Endothelial cell of umbilical vein (primary cell): ENCODE results near the gene HK1. TPM values are rescaled to one million over a fixed set of nuclear protein-coding genes. Genes with fewer than 3 reads are reported as not detected.

ENCODE experiments used
- BruUV-seq: library from RNA; stranded (reverse); fragments of 400-500 nt; replicated peaks from 2 replicates; lab custom pipeline; 2021; lab: Mats Ljungman, UMichigan
- CTCF ChIA-PET: fragments of 300-600, 350-600 bp; sonication (Branson Sonifier 250); formaldehyde crosslinking; loops from one replicate; lab custom pipeline; 2021; ENCODE audit warnings: antibody characterized with exemption, inconsistent platforms; lab: Charles Lee
- POLR2A ChIA-PET: fragments of 300-600, 350-600 bp; sonication (Branson Sonifier 250); formaldehyde crosslinking; loops from one replicate; lab custom pipeline; 2021; ENCODE audit warnings: antibody characterized with exemption, inconsistent platforms; lab: Charles Lee
- DNase-seq: peaks from one replicate; pipeline ENCODE4 v3.0.0-alpha.2; 2011; ENCODE audit warnings: low read depth, low spot score
- FAIRE-seq: peaks from 2 replicates; lab custom pipeline; 2011; peaks lifted over from hg19 to GRCh38; lab: Jason Lieb, UNC
- H2AFZ ChIP-seq: 2 replicates; pipeline ENCODE4 v1.6.0; 2012; ENCODE audit warnings: low read depth, low read length, control low read depth, inconsistent platforms
- H3K27ac ChIP-seq: 2 replicates; pipeline ENCODE4 v1.5.1; 2011; ENCODE audit warnings: low read depth, mild to moderate bottlenecking, control low read depth, low read length, moderate library complexity; ENCODE audit not compliant: insufficient read depth
- H3K27me3 ChIP-seq, 2 experiments: 2 replicates each; pipeline versions ENCODE4 v1.6.0 to v1.6.1; 2011; ENCODE audit warnings: low read length in 2 of 2, mixed read lengths in 1 of 2; ENCODE audit not compliant: control insufficient read depth in 2 of 2, insufficient read depth in 2 of 2
- H3K36me3 ChIP-seq, 2 experiments: 2 replicates in 1 of 2; 3 replicates in 1 of 2; pipeline ENCODE4 v1.5.1; 2011; ENCODE audit warnings: low read length in 2 of 2, mild to moderate bottlenecking in 1 of 2, moderate library complexity in 1 of 2; ENCODE audit not compliant: control insufficient read depth in 2 of 2, insufficient read depth in 2 of 2; ENCODE audit errors: extremely low read depth in 1 of 2
- H3K4me1 ChIP-seq: 3 replicates; pipeline ENCODE4 v1.5.1; 2011; ENCODE audit warnings: mild to moderate bottlenecking, low read length; ENCODE audit not compliant: control insufficient read depth, insufficient read depth; ENCODE audit errors: extremely low read depth
- H3K4me2 ChIP-seq: 2 replicates; pipeline ENCODE4 v1.6.1; 2011; ENCODE audit warnings: low read length, control low read depth, mixed read lengths; ENCODE audit not compliant: insufficient read depth
- H3K4me3 ChIP-seq, 3 experiments: fragments of 200-600 bp in 1 of 3; sonication (generic), shearing (Covaris generic) in 1 of 3; replicated peaks in 1 of 3; 2 replicates each; pipeline ENCODE4 v1.5.1; 2011 to 2016; ENCODE audit warnings: control low read depth in 3 of 3, low read length in 3 of 3, mild to moderate bottlenecking in 2 of 3, inconsistent platforms in 1 of 3, low read depth in 1 of 3, moderate library complexity in 1 of 3; ENCODE audit not compliant: insufficient read depth in 1 of 3
- H3K79me2 ChIP-seq: 2 replicates; pipeline ENCODE4 v1.6.0; 2012; ENCODE audit warnings: low read length, inconsistent platforms; ENCODE audit not compliant: control insufficient read depth, insufficient read depth
- H3K9ac ChIP-seq: replicated peaks from 2 replicates; pipeline ENCODE3; 2011; ENCODE audit warnings: low read length, control low read depth; ENCODE audit not compliant: insufficient read depth; ENCODE audit errors: extremely low read depth
- H3K9me1 ChIP-seq: replicated peaks from 3 replicates; pipeline ENCODE4 v1.6.0; 2011; ENCODE audit warnings: mild to moderate bottlenecking, low read length; ENCODE audit not compliant: control insufficient read depth, insufficient read depth; ENCODE audit errors: extremely low read depth
- H3K9me3 ChIP-seq: replicated peaks from 2 replicates; pipeline ENCODE4 v1.5.1; 2012; ENCODE audit warnings: low read length, inconsistent platforms; ENCODE audit not compliant: control insufficient read depth, insufficient read depth
- H4K20me1 ChIP-seq: replicated peaks from 2 replicates; pipeline ENCODE3; 2011; ENCODE audit warnings: mild to moderate bottlenecking, low read length; ENCODE audit not compliant: control insufficient read depth, insufficient read depth; ENCODE audit errors: extremely low read depth
- CTCF ChIP-seq, 2 donors: IDR thresholded peaks; 1 replicate in 1 of 2; 2 replicates in 1 of 2; pipeline ENCODE4 v1.5.1; 2011; ENCODE audit warnings: low read length in 2 of 2, mild to moderate bottlenecking in 2 of 2, moderate library complexity in 2 of 2, control low read depth in 1 of 2, inconsistent platforms in 1 of 2, low read depth in 1 of 2; ENCODE audit not compliant: insufficient read depth in 1 of 2; ENCODE audit errors: extremely low read depth in 1 of 2
- EZH2 ChIP-seq: IDR thresholded peaks from 2 replicates; pipeline ENCODE4 v1.6.1; 2012; ENCODE audit warnings: borderline replicate concordance, low read depth, mild to moderate bottlenecking, moderate library complexity, low read length, inconsistent platforms; ENCODE audit not compliant: severe bottlenecking
- FOS ChIP-seq: IDR thresholded peaks from 2 replicates; pipeline ENCODE4 v1.6.1; 2011; ENCODE audit warnings: mild to moderate bottlenecking, low read length, moderate library complexity, borderline replicate concordance; ENCODE audit not compliant: insufficient read depth
- GATA2 ChIP-seq: IDR thresholded peaks from 2 replicates; pipeline ENCODE4 v1.7.0; 2011; ENCODE audit warnings: low read depth, mild to moderate bottlenecking, moderate library complexity, mixed read lengths, low read length; ENCODE audit not compliant: insufficient read length, insufficient read depth
- JUN ChIP-seq: IDR thresholded peaks from 2 replicates; pipeline ENCODE4 v1.6.1; 2011; ENCODE audit warnings: borderline replicate concordance, low read depth; ENCODE audit not compliant: insufficient read length, insufficient read depth
- MAX ChIP-seq: IDR thresholded peaks from 2 replicates; pipeline ENCODE4 v1.6.1; 2011; ENCODE audit not compliant: insufficient read depth, insufficient read length
- MYC ChIP-seq: IDR thresholded peaks from one replicate; pipeline ENCODE4 v1.6.1; 2011; ENCODE audit warnings: mild to moderate bottlenecking, low read depth, low read length
- POLR2A ChIP-seq: IDR thresholded peaks from 2 replicates; pipeline ENCODE4 v1.6.1; 2012; ENCODE audit warnings: low read depth, mild to moderate bottlenecking, control low read depth, low read length
- POLR2AphosphoS5 ChIP-seq: IDR thresholded peaks from 2 replicates; pipeline ENCODE4 v1.6.1; 2012; ENCODE audit warnings: low read depth, mild to moderate bottlenecking, control low read depth, low read length, moderate library complexity; ENCODE audit not compliant: insufficient read depth
- dilution Hi-C: fragments of 300-500 bp; cut with MboI; formaldehyde crosslinking; loops from one replicate; pipeline ENCODE4 v1.15.0; 2019; ENCODE audit warnings: low sequenced_read_pairs; ENCODE audit not compliant: extremely low pct_ligation_motif_present
- intact Hi-C: fragments of 100-400 bp; cut with micrococcal nuclease; formaldehyde crosslinking; loops from one replicate; pipeline ENCODE4 v1.10.0; 2022
- polyA plus RNA-seq, 4 experiments: library from polyadenylated mRNA; depleted of rRNA in 3 of 4; stranded (reverse) in 3 of 4; unstranded in 1 of 4; fragments of >200 nt; gene quantifications; 2 replicates each; pipeline versions ENCODE4 v1.2.1 to v1.2.3, GENCODE V29; 2011 to 2012; ENCODE audit warnings: missing spikeins in 1 of 4
- total RNA-seq: library from RNA; stranded (reverse); gene quantifications from 2 replicates; pipeline ENCODE4 v1.2.3, GENCODE V29; 2021

The HK1 gene
- total and polyA plus RNA-seq, 2 donors (not counting 3 experiments of a cell fraction or from before 2014, with no cell fraction given): 50.8 to 121 TPM

- dilution Hi-C loops: no loop called here
- Histone ChIP-seq H2AFZ (no peak overlapping the region), H3K9me1 (no peaks in the 10 kb centered on the region), H3K36me3 (no peaks in the 10 kb centered on the region), H3K27ac (no peak overlapping the region), H3K4me3 (no peak overlapping the region), H3K27me3 (no peaks in the 10 kb centered on the region), H3K9me3 (no peaks in the 10 kb centered on the region), H3K4me1 (peaks cover 1% of the 10 kb centered on the region), H3K79me2 (no peaks in the 10 kb centered on the region), H4K20me1 (no peaks in the 10 kb centered on the region), H3K4me2 (no peak overlapping the region), H3K9ac (no peak overlapping the region)
- CTCF ChIA-PET: interaction anchor here (1.2 to 2.9 kb wide), 6 partner anchors 10 to 219 kb away, joined by 3 to 15 read pairs (median 6); no protein-coding TSS in a partner anchor
- TF ChIP-seq MYC (no peak), CTCF (IDR thresholded peaks at IDR 0.05; ENCODE audit: extremely low read depth in 1 of 2, insufficient read depth in 1 of 2, low read depth in 1 of 2, low read length in 2 of 2) (no peak), FOS (no peak), POLR2AphosphoS5 (no peak), JUN (no peak), POLR2A (no peak), MAX (no peak), GATA2 (no peak), EZH2 (no peak)
- no peak for FAIRE-seq
- POLR2A ChIA-PET: no interaction called here
- intact Hi-C loops: no loop called here
- DNase-seq: no peak
- BruUV-seq: no TSS peak
Observed at GRCh38 chr10:69417542-69417941, 139.2 kb downstream of the HK1 start.
